Neural progenitor cell (in vitro differentiated cells): ENCODE data around the gene KRT1. TPM values are rescaled to one million over a fixed set of nuclear protein-coding genes. Genes with fewer than 3 reads are reported as not detected.

ENCODE experiments used
- DNase-seq: peaks from one replicate; pipeline ENCODE4 v3.0.0-alpha.2; 2016; ENCODE audit warnings: low spot score
- H2AFZ ChIP-seq: fragments of 200-600 bp; sonication (generic); replicated peaks from 2 replicates; pipeline ENCODE4 v1.6.1; 2016; ENCODE audit warnings: antibody characterized with exemption
- H3F3A ChIP-seq: fragments of 200-600 bp; sonication (generic); 2 replicates; pipeline ENCODE4 v1.6.1; 2016; ENCODE audit warnings: antibody characterized with exemption, low read depth
- H3K27ac ChIP-seq: fragments of 200-600 bp; sonication (generic); 2 replicates; pipeline ENCODE4 v1.5.1; 2016; ENCODE audit warnings: mild to moderate bottlenecking
- H3K27me3 ChIP-seq: fragments of 200-600 bp; sonication (generic); 2 replicates; pipeline ENCODE4 v1.6.1; 2016; ENCODE audit warnings: mild to moderate bottlenecking, moderate library complexity
- H3K36me3 ChIP-seq: fragments of 200-600 bp; sonication (generic); 2 replicates; pipeline ENCODE4 v1.5.1; 2016
- H3K4me1 ChIP-seq: fragments of 200-600 bp; sonication (generic); 2 replicates; pipeline ENCODE4 v1.6.1; 2016; ENCODE audit warnings: mixed run types
- H3K4me2 ChIP-seq: fragments of 200-600 bp; sonication (generic); 2 replicates; pipeline ENCODE4 v1.6.1; 2016
- H3K4me3 ChIP-seq: fragments of 200-600 bp; sonication (generic); 2 replicates; pipeline ENCODE4 v1.5.1; 2016
- H3K79me2 ChIP-seq: fragments of 200-600 bp; sonication (generic); 2 replicates; pipeline ENCODE4 v1.6.1; 2016; ENCODE audit warnings: low read depth
- H3K9ac ChIP-seq: fragments of 200-600 bp; sonication (generic); 2 replicates; pipeline ENCODE4 v1.6.1; 2016
- H3K9me3 ChIP-seq: fragments of 200-600 bp; sonication (generic); 2 replicates; pipeline ENCODE4 v1.5.1; 2016; ENCODE audit warnings: low read depth
- H4K20me1 ChIP-seq: fragments of 200-600 bp; sonication (generic); 2 replicates; pipeline ENCODE4 v1.6.1; 2016; ENCODE audit warnings: low read depth
- H3K27ac Mint-ChIP-seq: 3 replicates; pipeline ENCODE4 v1.8.0; 2021; ENCODE audit warnings: mixed read lengths
- H3K27me3 Mint-ChIP-seq: 2 replicates; pipeline ENCODE4 v1.8.0; 2022; ENCODE audit warnings: low read depth, mild to moderate bottlenecking, inconsistent platforms, moderate library complexity, mixed read lengths; ENCODE audit not compliant: insufficient read depth
- H3K36me3 Mint-ChIP-seq: 3 replicates; pipeline ENCODE4 v1.8.0; 2021; ENCODE audit warnings: mixed read lengths
- H3K4me1 Mint-ChIP-seq: 3 replicates; pipeline ENCODE4 v1.8.0; 2021; ENCODE audit warnings: mixed read lengths
- H3K4me3 Mint-ChIP-seq: 3 replicates; pipeline ENCODE4 v1.8.0; 2021; ENCODE audit warnings: mild to moderate bottlenecking, moderate library complexity, mixed read lengths
- H3K9me3 Mint-ChIP-seq: 3 replicates; pipeline ENCODE4 v1.8.0; 2020; ENCODE audit warnings: mixed read lengths
- EZH2 ChIP-seq: fragments of 200-600 bp; sonication (generic); IDR thresholded peaks from 2 replicates; pipeline ENCODE4 v1.6.1; 2017; ENCODE audit warnings: antibody characterized with exemption, mild to moderate bottlenecking, moderate library complexity
- EZH2phosphoT487 ChIP-seq: fragments of 200-600 bp; sonication (generic); IDR thresholded peaks from 2 replicates; pipeline ENCODE4 v1.6.1; 2017; ENCODE audit warnings: antibody characterized with exemption
- total RNA-seq: library from RNA; depleted of rRNA; stranded (reverse); fragments of >200 nt; gene quantifications from 2 replicates; pipeline ENCODE4 v1.2.3, GENCODE V29; 2015; ENCODE audit warnings: low replicate concordance
- TF ChIP-seq, protein P1 (sequence below): fragments of 200-600 bp; sonication (generic); IDR thresholded peaks from 2 replicates; pipeline ENCODE4 v1.5.1; 2017; ENCODE audit warnings: antibody characterized with exemption, mild to moderate bottlenecking

KRT1 gene
- total RNA-seq, 1 donor from 2014 or later: not detected

DNA sequence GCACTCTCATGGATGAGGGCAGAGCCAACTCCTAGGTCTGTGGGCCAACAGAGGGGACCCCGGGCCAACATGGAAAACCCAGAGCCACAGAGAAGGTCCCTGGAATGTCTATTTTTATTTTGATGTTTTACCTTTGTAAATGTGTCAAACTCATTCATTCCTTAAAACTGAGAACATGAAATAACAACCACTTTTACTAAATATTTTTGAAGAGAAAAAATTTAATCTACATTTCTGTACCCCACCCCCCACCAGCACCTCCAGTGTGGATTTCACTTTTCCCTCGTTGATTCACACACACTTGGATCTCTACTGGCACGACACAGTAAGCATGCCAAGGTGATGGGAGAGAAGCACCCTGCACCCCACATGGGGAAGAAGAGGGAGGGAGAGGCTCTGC is 16.4 kb upstream of the KRT1 start:
- Mint-ChIP-seq H3K4me1 (peaks cover 13% of the 10 kb centered on the region), H3K27ac (no peak overlapping the region), H3K9me3 (no peaks in the 10 kb centered on the region), H3K27me3 (peaks cover 25% of the 10 kb centered on the region), H3K4me3 (no peak overlapping the region), H3K36me3 (no peaks in the 10 kb centered on the region)
- Histone ChIP-seq H3K27me3 (peaks cover 17% of the 10 kb centered on the region), H3K4me3 (no peak overlapping the region), H3K9me3 (no peaks in the 10 kb centered on the region), H4K20me1 (no peaks in the 10 kb centered on the region), H2AFZ (no peak overlapping the region), H3K4me2 (no peak overlapping the region), H3F3A (peaks cover 6% of the 10 kb centered on the region), H3K79me2 (no peaks in the 10 kb centered on the region), H3K4me1 (peaks cover 5% of the 10 kb centered on the region), H3K36me3 (no peaks in the 10 kb centered on the region), H3K9ac (no peak overlapping the region), H3K27ac (no peak overlapping the region)
- TF ChIP-seq EZH2: no peak
- TF ChIP-seq EZH2phosphoT487: no peak
- TF ChIP-seq, protein P1, sequence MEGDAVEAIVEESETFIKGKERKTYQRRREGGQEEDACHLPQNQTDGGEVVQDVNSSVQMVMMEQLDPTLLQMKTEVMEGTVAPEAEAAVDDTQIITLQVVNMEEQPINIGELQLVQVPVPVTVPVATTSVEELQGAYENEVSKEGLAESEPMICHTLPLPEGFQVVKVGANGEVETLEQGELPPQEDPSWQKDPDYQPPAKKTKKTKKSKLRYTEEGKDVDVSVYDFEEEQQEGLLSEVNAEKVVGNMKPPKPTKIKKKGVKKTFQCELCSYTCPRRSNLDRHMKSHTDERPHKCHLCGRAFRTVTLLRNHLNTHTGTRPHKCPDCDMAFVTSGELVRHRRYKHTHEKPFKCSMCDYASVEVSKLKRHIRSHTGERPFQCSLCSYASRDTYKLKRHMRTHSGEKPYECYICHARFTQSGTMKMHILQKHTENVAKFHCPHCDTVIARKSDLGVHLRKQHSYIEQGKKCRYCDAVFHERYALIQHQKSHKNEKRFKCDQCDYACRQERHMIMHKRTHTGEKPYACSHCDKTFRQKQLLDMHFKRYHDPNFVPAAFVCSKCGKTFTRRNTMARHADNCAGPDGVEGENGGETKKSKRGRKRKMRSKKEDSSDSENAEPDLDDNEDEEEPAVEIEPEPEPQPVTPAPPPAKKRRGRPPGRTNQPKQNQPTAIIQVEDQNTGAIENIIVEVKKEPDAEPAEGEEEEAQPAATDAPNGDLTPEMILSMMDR: no peak
- no peak for DNase-seq

DNA sequence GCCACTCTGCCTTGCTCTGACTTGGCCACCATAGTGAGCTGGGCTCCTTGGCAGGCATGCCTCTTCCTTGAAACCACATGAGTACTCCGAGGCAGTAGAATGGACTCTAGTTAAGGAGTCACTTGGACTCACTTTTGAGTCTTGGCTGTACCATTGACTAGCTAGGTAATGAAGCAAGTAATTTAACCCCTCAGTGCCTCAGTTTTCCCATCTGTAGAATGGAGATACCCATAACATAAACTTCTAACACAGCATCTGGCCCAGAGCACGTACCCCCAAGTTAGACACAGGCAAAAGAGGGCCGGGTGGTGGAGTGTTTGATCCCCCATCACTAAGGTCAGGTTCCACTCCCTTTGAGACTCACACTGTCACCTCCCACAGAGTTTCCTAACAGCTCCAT is 14.8 kb upstream of the KRT1 start:
- H3K4me2 ChIP-seq: no peak overlapping the region
- H3K27ac ChIP-seq: no peak overlapping the region
- H3K36me3 ChIP-seq: no peaks in the 10 kb centered on the region
- H3F3A ChIP-seq: peaks cover 8% of the 10 kb centered on the region
- no peak for TF ChIP-seq EZH2phosphoT487
- TF ChIP-seq, protein P1: no peak
- no peak for TF ChIP-seq EZH2
- H4K20me1 ChIP-seq: no peaks in the 10 kb centered on the region
- no peak overlapping the region for H3K4me3 Mint-ChIP-seq
- no peak overlapping the region for H3K27ac Mint-ChIP-seq
- H3K27me3 Mint-ChIP-seq: peaks cover 34% of the 10 kb centered on the region
- H3K4me3 ChIP-seq: no peak overlapping the region
- no peaks in the 10 kb centered on the region for H3K9me3 ChIP-seq
- no peak for DNase-seq
- peaks cover 13% of the 10 kb centered on the region for H3K4me1 ChIP-seq
- H3K27me3 ChIP-seq: peaks cover 33% of the 10 kb centered on the region
- H3K79me2 ChIP-seq: no peaks in the 10 kb centered on the region
- H2AFZ ChIP-seq: no peak overlapping the region
- no peak overlapping the region for H3K9ac ChIP-seq
- H3K9me3 Mint-ChIP-seq: no peaks in the 10 kb centered on the region
- no peaks in the 10 kb centered on the region for H3K36me3 Mint-ChIP-seq
- H3K4me1 Mint-ChIP-seq: peaks cover 21% of the 10 kb centered on the region

DNA sequence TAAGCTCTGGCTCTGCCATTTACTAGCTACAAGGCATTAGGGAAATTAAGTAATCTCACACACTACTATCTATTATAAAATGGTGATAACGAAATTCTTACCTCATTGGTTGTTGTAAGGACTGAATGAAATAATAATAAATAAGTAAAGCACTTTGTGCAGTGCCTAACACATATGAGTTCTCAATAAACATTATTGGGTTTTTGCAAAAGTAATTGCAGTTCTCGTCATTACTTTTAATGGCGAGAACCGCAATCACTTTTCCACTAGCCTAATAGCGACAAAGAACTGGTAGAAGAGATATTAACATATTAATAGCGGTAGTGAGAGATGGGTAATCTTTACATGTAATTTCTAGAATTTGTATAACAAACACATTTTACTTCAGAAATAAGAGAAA is 13.9 kb upstream of the KRT1 start:
- no peak for DNase-seq
- TF ChIP-seq, protein P1: no peak
- TF ChIP-seq EZH2: no peak
- TF ChIP-seq EZH2phosphoT487: no peak
- no peaks in the 10 kb centered on the region for H3K9me3 ChIP-seq
- Mint-ChIP-seq H3K4me3 (no peak overlapping the region), H3K4me1 (peaks cover 21% of the 10 kb centered on the region), H3K27me3 (peaks cover 34% of the 10 kb centered on the region), H3K36me3 (no peaks in the 10 kb centered on the region), H3K9me3 (no peaks in the 10 kb centered on the region), H3K27ac (no peak overlapping the region)
- peaks cover 13% of the 10 kb centered on the region for H3K4me1 ChIP-seq
- peaks cover 8% of the 10 kb centered on the region for H3F3A ChIP-seq
- no peaks in the 10 kb centered on the region for H3K79me2 ChIP-seq
- no peak overlapping the region for H2AFZ ChIP-seq
- peaks cover 42% of the 10 kb centered on the region for H3K27me3 ChIP-seq
- H3K36me3 ChIP-seq: no peaks in the 10 kb centered on the region
- H4K20me1 ChIP-seq: no peaks in the 10 kb centered on the region
- H3K27ac ChIP-seq: no peak overlapping the region
- H3K4me2 ChIP-seq: no peak overlapping the region
- H3K9ac ChIP-seq: no peak overlapping the region
- no peak overlapping the region for H3K4me3 ChIP-seq
